Amniotic stem cell (primary cell): ENCODE data around the gene KIAA0319L.

Experiments
- DNase-seq: peaks from one replicate; lab custom pipeline; 2025; lab: John Stamatoyannopoulos, UW

KIAA0319L gene

DNA sequence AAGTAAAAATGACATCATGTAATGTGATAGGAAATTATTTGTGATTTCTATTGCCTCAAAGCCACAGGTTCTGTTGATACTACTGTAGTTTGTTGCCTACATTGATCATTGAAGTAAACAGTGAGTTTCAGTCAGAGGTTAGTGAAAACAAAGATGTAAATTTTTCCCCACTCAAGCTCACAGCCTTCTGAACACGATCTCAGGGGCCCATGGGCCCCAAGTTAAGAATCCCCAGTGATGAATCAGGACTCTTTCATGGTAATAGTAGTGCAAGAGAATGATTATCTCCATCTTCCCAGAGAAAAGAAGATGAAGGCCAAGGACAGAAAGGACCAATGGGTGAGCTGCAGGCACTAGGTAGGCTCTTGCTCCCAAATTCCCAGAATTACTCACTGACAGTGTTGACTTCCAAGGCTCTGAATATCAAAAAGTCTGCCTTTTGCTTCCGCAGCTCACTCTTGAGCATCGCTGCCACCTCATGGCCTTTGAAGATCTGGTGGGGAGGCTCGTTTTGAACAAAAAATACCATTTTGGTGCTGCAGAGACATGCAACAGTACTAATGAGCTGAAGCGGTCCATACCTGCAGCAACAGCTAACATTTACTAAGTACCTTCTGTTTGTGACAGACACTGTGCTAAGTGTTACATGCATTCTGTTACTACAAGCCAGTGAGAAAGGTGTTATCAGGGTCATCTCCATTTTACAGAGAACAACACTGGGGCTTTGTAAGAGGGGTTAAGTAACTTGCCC lies 113.3 kb downstream of the KIAA0319L start:
- DNase-seq = no peak

DNA sequence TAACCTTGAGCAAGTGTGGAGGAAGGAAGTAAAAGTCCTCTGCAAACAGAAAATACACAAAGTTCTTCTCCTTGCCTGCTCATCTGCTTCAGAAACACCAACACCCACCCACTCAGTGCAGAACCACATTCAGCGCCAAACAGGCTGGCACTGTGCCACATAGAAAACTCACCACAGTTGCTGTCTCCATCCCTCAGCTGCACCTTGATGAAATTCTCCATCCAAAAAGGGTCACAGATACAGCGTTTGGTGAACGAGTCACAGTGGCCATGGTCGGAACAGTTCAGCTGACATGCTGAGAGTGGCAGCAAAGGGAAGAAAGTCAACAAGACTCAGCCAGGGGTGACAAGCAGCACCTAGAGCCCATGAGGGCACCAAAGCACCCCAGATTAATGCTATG lies 114.5 kb downstream of the KIAA0319L start:
- no peak for DNase-seq

DNA sequence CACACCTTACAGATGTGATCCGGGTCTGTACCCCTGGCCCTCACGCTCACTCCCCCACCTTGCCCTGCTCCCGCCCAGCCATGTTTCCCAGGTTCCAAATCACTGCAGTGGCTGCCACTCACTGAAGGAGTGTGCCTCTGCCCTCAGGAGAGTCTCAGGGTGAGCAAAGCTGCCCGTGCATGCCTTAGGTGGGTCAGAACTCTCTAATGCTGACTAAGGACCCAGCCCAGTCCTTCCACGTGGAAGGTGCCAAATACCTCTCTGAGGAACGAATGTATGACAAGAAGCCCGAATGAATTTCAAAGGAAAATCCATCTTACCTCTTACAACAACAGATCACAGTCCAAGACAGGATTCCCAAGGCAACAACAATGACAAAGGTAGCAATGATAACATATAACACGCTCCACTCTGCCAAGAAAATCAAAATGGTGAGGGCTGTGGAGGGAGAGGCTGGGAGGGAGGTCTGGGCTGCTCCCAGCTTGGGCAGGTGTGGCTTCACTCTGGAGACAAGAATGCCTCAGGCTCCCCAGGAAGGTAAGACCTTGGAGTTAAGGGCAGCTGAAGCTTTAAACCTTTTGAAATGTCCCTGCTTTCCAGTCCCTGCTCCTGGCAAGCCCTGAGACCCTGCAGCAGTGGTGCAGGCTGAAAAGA lies 115.2 kb downstream of the KIAA0319L start:
- no peak for DNase-seq

DNA sequence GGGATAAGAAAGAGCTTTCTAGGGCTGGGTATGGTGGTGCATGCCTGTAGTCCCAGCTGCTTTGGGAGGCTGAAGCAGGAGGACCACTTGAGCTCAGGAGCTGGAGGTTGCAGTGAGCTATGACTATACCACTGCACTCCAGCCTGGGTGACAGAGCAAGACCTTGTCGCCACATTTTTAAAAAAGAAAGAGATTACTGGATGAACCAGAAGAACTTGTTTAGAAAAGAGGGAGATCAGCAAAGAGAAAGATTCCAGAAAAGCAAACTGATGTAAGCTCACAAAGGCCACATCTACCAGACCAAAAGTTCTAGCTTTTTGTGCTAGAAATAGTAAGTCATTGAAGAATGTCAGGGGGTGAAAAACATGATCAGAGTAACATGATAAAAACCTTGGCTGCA lies 117.6 kb downstream of the KIAA0319L start:
- DNase-seq = no peak

DNA sequence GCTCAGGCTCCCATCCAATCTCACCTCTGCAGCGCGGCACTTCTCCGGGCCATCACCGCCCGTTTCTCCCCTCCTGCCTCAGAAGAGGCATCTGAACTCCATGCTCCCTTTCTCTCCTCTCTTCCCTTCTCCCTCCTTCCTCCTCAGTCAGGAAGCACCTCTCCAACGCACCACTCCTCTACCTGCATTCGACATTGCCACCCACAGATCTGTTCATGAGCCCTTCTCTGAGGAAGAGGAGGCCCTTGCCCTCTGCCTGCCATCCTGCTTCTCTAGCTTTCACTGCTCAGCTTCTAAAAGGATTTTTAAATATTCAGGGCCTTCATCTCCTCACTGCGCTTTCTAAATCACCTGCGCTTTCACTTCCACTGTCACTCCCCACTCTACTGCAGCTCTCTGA lies 120.0 kb downstream of the KIAA0319L start:
- no peak for DNase-seq

DNA sequence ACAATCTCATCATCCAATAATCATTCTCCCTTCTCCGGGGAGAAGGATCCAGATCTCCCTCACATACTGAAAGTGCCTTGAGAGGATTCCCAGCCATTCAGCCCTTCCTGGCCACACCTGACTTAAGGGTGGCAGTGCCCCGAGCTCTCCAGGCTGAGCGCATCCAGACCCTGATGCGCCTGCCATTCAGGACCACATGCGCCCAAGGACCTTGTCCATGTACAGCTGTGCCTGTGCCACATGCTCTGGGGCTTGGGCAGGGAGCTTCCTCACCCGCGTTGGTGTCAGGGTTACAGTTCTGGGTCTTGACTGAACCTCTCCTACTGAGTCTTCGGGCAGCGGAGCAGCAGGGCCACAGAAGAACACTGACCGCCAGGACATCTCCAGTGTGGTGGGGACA lies 121.1 kb downstream of the KIAA0319L start:
- no peak for DNase-seq

DNA sequence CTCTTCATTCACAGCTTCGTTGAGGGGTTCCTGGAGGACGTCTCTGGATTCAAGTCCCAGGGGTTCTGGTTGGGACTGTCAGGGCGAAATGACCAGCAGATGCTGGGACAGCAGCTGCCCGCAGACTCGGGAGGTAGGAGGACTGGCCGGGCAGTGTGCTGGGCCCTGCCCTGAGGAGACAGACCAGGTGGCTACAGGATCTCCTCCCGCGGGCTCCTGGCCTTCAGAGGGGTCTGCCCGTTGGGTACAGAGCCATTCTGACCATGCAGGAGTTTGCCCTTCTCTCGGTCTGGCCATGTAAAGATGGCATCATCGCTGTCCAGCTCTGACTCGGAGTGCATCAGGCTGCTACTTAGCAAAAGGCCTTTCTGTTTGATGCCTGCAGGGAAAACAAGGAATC lies 122.5 kb downstream of the KIAA0319L start:
- no peak for DNase-seq

DNA sequence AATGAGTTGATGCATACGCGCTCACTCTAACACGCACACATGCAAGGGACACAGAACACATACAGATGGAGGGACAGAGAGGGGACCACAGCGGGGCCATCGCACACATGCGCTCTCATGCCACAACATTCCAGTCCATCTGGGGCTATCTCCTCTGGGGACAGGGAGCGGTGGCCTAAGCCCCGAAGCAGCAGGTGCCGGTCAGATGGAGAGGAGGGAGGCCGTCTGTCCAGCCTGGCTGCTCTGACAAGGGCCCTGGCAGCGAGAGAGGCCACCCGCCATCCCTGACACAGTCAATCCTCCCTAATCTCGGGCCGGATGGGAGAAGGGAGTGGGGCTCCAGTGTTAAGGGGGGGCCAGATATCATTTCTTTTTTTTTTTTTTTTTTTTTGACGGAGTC lies 123.5 kb downstream of the KIAA0319L start:
- DNase-seq = no peak

DNA sequence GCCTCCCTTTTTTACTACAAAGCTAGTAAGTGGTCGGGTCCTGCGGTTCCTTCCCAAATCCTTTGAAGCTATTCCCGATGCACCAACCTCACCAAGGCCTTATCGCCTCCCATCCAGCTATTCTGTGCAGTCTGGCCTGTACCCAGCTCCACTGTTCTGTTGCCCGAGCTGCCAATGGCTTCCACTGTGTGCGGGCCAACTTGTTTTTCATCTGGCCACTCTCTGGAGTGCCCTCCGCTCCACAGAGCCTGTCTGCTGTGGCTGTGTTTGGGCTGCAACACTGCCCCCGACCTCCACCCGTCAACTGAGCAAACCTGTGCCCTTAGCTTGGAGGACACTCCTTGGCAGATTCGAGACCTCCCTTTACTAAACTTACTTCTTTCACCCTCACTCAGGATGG lies 125.0 kb downstream of the KIAA0319L start:
- no peak for DNase-seq

DNA sequence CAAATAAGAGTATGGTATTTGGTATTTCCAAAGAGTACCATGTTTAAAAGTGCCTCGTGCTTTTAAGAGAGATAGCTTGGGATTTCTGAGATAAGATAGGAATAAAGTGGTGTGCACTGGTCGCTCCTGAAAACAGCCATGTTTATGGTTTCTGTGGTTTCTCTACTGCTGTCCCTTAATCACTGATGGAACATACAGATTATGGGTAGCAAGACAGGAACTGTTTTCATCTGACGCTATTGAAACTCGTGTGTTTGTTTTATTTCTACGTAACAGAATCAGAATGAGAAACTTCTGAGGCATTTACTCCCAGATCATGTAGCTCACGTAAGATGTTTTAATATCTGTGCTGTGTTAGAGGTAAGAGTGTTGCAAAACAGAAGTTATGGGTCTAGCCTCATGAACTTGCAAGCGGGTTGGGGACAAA lies 126.0 kb downstream of the KIAA0319L start:
- no peak for DNase-seq

DNA sequence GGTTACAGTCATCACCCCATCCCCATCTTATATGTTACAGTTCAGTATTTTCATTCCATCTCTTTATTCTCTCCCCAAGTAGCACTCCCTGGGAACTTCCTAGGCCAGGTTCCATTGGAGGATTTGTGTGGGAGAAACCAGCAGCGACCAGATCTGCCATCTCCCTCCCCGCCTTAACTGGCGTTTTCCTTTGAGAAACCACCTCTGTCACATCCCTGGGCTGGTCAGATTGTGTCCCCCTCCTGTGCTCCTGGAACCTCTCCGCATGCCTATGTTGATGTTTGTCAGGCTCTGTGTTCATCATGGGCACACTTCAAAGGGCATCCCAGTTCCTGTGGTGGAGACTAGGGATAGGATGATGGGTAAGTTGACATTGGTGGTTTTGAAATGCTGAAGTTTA lies 126.4 kb downstream of the KIAA0319L start:
- no peak for DNase-seq

DNA sequence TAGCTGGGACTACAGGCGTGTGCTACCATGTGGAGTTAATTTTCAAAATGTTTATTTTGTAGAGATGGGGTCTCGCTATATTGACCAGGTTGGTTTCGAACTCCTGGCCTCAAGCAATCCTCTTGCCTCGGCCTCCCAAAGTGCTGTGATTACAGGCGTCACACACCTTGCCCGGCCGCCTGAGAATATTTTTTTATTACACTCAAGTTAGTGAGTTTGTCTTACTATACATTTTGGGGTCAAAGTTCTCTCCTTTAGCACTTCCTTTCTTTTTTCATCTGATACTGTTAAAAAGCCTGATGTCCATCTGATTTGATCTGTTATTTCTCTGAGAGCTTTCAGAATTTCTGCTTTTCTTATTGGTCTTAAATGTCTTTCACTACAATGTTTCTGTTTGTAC lies 128.8 kb downstream of the KIAA0319L start:
- no peak for DNase-seq

DNA sequence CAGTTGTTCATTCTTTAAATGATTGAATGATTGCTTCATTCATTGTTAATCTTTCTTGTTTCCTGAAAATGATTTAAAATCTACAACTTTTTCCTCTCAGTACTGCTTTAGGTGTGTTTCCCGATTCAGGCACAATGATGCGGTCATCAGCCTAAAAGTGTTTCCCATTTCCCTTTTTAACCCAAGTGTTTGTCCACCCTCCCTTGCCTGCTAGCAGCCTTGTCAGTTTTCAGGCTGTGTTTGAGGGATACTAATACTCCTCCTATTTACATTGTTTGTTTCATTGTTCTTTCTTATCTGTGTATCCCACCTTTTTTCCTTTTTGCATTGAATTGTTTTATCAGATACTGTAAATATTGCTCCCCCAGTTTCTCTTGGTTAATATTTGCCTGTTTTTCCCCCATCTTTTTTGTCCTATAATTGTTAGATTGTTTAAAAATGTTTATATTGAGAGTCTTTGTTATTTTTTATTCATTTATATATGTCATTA lies 131.1 kb downstream of the KIAA0319L start:
- DNase-seq = no peak

DNA sequence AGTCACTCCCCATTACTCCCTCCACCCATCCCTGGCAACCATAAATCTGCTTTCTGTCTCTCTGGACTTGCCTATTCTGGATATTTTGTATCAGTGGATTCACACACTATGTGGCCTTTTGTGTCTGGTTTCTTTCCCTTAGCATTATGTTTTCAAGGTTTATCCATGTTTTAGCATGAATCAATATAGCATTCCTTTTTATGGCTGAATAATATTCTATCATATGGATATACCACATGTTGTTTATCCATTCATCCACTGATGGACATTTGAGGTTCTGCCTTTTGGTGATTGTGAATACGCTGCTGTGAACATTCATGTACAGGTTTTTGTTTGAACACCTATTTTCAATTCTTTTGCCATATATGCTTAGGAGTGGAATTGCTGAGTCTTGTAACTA lies 148.3 kb downstream of the KIAA0319L start:
- no peak for DNase-seq

DNA sequence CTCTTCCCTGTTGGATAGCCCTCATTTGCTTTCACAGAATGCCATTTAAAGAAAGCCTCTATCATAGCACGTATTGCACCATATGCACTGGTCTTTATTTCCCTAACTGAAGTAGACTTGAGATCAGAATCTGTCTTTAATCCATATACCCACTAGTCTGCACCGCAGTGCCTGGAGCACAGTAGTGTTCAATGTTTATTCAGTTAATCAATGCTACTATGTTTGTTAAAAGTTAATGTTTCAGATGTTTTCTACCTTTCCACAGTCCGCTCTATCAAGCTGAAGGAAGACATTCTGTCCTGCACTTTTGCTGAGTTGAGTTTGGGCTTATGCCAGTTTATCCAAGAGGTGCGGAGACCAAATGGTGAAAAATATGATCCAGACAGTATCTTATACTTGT lies 149.5 kb downstream of the KIAA0319L start:
- no peak for DNase-seq

DNA sequence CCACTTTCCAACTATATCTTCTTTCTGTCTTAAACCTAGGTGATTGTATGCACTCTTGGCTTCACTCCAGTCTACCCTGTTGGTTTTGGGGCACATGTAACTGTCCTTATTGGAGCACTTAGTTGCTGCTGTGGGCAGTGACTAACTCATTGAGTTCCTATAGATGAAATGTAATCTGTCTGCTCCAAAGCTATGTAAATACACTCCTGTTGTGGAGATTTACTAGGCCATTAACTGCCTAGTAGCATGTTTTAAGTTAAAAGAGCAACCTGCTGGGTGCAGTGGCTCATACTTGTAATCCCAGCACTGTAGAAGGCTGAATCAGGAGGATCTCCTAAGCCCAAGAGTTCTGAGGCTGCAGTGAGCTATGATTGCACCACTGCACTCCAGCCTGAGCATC lies 151.1 kb downstream of the KIAA0319L start:
- no peak for DNase-seq

DNA sequence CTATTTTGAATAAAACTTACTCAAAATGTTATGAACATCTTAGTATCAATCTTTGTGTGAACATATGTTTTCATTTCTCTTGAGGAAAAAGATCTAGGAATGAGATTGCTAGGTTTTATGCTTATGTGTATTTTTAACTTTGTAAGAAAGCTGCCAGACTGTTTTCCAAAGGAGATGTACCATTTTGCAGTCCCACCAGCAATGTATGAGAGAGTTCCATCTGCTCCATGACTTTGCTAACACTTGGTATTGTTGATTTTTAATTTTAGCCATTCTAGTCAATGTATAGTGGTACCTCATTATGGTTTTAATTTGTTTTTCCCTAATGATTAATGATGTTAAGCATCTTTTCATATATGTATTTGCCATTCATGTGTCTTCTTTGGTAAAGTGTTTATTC lies 156.2 kb downstream of the KIAA0319L start:
- DNase-seq = no peak

DNA sequence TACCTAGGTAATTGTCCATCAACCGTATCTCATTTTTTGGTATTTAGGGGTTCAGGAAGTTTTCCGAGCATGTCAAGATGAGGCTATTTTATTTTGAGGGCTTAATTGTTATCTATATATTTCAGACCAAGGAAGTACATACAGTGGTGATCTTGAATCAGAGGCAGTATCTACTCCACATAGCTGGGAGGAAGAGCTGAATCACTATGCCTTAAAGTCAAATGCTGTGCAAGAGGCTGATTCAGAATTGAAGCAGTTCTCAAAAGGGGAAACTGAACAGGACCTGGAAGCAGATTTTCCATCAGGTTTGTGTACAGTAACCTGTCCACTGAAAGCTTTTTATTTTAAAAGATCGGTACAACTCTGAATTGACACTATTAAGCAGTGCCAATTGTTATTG lies 158.5 kb downstream of the KIAA0319L start:
- no peak for DNase-seq

DNA sequence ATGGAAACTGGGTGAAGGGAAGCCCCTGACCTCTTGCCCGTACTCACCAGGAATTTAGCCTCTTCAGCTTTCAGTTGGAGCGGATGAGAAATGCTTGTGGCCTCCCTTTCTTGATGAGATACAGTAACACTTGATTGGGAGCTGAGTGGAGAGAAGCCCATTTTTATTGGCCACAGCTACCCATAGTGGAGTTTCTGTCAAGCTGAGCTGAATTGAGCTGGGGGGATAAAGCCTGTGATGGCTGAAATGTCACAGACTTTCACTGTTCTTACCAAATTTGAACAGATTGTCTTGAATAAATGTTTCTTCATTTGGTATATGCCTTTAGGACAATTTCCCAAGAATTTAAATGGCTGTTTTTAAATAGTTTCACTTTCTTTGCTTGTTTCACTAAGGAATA lies 162.8 kb downstream of the KIAA0319L start:
- no peak for DNase-seq

DNA sequence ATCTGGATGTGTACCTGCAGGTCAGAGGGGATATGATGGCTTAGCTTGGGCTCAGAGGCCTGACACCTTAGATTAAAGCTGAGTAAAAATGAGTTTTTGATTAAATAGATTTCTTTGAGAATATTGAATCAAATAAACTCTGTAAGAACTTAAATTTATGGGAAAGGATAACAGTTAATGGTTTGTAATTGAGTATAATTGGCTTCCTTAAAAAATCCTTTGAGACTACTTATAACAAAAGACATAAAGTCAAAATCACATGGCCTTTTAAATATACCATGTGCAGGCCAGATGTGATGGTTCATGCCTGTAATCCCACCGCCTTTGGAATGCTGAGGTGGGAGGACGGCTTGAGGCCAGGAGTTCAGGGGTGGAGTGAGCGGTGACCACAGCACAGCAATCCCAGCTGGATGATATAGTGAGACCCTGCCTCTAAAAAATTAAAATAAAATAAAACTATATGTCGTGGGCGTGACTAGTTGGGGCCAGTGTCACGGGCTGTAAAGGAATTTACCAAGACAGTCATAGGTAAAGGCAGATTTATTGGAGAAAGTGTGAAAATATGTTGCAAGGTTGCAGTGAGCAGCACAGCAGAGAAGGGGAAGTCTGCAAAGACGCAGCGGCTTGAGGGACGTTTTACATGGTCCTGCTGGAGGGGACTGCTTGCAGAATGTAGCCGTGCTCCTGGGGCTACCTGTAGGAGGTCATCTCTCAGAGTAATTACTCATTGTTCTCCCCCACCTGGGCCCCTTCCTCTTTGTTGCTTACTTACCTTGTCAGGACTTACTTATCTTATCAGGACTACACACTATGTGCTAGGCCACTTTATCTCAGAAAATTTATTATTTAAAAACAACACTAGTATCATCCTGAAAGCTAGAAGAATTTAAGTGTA lies 166.4 kb downstream of the KIAA0319L start:
- no peak for DNase-seq

DNA sequence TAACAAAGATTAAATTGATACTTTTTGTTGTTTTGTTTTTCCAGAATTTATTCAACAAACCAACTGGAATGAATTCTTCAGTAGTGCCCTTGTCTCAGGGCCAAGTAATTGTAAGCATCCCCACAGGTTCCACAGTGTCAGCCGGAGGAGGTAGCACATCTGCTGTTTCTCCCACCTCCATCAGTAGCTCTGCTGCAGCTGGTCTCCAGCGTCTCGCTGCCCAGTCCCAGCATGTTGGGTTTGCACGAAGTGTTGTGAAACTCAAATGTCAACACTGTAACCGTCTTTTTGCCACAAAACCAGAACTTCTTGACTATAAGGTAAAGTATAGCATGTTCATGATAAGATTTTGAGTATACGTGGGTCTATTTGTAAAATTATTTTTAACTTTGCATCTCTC lies 170.2 kb downstream of the KIAA0319L start:
- no peak for DNase-seq

DNA sequence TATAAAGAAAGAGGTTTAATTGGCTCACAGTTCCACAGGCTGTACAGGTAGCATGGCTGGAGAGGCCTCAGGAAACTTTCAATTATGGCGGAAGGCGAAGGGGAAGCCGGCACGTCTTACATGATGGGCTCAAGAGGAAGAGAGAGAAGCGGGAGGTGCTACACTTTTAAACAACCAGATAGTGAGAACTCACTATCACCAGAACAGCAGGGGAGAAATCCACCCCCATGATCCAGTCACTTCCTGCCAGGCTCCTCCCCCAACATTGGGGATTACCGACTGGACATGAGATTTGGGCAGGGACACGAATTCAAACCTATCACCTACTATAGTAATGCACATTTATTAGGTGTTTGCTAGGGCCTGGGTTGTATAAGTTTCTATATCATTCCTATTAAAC lies 170.9 kb downstream of the KIAA0319L start:
- DNase-seq = no peak
